ENCODE data around the gene KLHL25.

The KLHL25 gene

DNA sequence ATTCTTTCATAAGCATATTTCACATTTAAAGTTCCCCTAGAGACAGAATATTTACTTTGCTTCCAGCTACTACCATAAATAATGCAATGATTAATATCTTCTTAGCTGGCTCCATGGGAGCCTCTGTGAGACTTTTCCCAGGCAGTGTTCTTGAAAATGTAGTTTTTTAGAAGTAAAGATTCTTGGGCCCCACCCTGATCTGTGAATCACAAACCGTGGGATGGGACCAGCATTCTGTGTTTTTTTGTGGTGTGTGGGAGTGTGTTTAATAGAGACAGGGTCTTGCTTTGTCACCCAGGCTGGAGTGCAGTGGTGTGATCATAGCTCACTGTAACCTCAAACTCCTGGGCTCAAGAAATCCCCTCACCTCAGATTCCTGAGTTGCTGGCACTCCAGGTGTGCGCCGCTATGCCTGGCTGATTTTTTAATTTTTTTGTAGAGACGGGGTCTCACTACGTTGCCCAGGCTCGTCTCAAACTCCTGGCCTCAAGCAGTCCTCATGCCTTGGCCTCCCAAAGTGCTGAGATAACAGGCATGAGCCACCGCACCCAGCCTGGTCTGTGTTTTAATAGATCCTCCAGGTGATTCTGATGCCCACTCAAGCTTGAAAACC, 83.0 kb downstream of the KLHL25 start:
- DNase-seq, result no peak

DNA sequence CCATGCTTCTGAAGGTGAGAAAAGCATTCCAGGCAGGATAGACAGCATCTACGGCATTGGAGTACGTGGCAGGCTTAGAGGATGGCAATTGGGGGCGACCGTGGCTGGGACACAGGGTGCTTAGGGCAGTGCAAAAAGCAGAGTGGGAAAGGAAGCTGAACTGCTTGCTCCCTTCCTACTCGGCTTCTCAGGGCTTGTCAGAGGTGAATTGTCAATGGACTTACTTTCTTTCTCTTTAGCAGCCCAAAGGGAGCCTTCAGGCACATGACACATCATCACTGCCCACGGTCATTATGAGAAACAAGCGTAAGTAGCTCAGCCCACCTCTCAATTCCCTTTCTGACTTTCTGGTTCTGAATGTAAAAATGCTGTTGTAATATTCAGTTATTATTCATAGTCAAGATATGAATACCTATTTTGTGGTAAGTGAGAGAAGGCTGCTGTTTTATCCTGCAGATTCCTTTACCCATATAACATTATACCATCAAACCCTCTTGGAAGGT, 84.3 kb downstream of the KLHL25 start:
- DNase-seq, result no peak

All from fibroblast of skin of right biceps (primary cell).